Testis (tissue), 3 donors: Measurements from ENCODE around the gene CLTRN. TPM values are rescaled to one million over a fixed set of nuclear protein-coding genes. Genes with fewer than 3 reads are reported as not detected.
A peak's percentile ranks its signal among the peaks of the same experiment; 100 is the strongest.
"Not testable (repeated sequence)": the region's sequence is repeated elsewhere in the genome, so short reads cannot be mapped to it uniquely, and the experiment has no call there.

Experiments
- DNase-seq: peaks from one replicate; pipeline ENCODE4 v3.0.0-alpha.2; 2019
- H3K27ac ChIP-seq, 2 donors: fragments of 200-600 bp; sonication (generic); one replicate each; pipeline ENCODE4 v1.5.1; 2019
- H3K27me3 ChIP-seq: fragments of 200-600 bp; sonication (generic); one replicate; pipeline ENCODE4 v1.5.1; 2019
- H3K36me3 ChIP-seq: fragments of 200-600 bp; sonication (generic); one replicate; pipeline ENCODE4 v1.5.1; 2017; ENCODE audit warnings: low read depth; ENCODE audit errors: missing control alignments
- H3K4me1 ChIP-seq: fragments of 200-600 bp; sonication (generic); one replicate; pipeline ENCODE4 v1.5.1; 2019
- H3K4me3 ChIP-seq, 2 donors: fragments of 200-600 bp; sonication (generic); one replicate each; pipeline ENCODE4 v1.5.1; 2017 to 2019
- H3K9me3 ChIP-seq: fragments of 200-600 bp; sonication (generic); one replicate; pipeline ENCODE4 v1.5.1; 2017
- POLR2A ChIP-seq: fragments of 450-650 bp; IDR thresholded peaks from one replicate; pipeline ENCODE4 v1.6.1; 2017; ENCODE audit warnings: antibody characterized with exemption, mild to moderate bottlenecking, moderate library complexity
- WGBS, 2 donors: methylation state at CpG; one replicate each; pipeline ENCODE4 v1.1.5; 2018; 5-methylcytosine and 5-hydroxymethylcytosine counted together
- intact Hi-C: fragments of 100-400 bp; cut with DNase I; formaldehyde crosslinking; loops from one replicate; pipeline ENCODE4 v1.15.1; 2023; ENCODE audit warnings: low total_unique reads
- polyA plus RNA-seq: library from polyadenylated mRNA; stranded (reverse); fragments of 350-450 nt; fragmentation: Illumina TruSeq; extraction: RNeasy Lipid Tissue Mini Kit (QIAGEN cat#74804); gene quantifications from one replicate; pipeline ENCODE4 v1.2.3, GENCODE V29; 2014; ENCODE audit warnings: low read depth, low replicate concordance; ENCODE audit not compliant: insufficient read depth
- total RNA-seq, 2 donors: library from RNA; depleted of rRNA; stranded (reverse); fragments of >200 nt; gene quantifications; one replicate each; pipeline ENCODE4 v1.2.3, GENCODE V29; 2016
- TF ChIP-seq, protein P1 (sequence below), 3 experiments: fragments of 450-650 bp in 2 of 3; fragments of 200-600 bp in 1 of 3; sonication (generic) in 1 of 3; IDR thresholded peaks; one replicate each; pipeline ENCODE4 v1.5.1; 2016 to 2019; ENCODE audit warnings: antibody characterized with exemption in 3 of 3, mild to moderate bottlenecking in 2 of 3, moderate library complexity in 1 of 3

CLTRN gene
- total and polyA plus RNA-seq, 3 donors from 2014 or later, result 1.6 to 2.3 (median 1.9) TPM

DNA sequence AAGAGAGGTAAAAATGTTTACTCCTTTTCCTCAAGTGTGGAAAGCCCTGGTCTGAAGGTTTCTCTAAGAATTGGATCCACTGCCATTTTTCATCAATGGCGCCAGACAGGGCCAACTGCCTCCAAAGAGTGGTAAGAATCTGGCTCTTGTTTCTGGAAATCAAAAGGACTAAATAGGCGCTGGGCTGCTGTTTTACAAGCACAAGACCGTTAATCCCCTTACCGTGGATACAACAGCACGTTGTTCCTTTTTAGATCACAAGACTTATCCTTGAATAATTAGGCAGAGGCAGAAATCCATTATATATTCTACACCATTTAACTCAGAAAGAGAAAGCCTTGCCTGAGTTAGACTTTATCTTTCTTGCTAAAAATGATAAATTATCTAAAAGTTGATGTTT lies 10.6 kb downstream of the CLTRN start:
- intact Hi-C loops, result no loop called here
- no peak for DNase-seq
- Histone ChIP-seq H3K27me3 (no peaks in the 10 kb centered on the region), H3K27ac (no peak overlapping the region), H3K36me3 (no peaks in the 10 kb centered on the region), H3K4me3 (no peak overlapping the region), H3K9me3 (no peaks in the 10 kb centered on the region), H3K4me1 (no peaks in the 10 kb centered on the region)
- TF ChIP-seq, protein P1, sequence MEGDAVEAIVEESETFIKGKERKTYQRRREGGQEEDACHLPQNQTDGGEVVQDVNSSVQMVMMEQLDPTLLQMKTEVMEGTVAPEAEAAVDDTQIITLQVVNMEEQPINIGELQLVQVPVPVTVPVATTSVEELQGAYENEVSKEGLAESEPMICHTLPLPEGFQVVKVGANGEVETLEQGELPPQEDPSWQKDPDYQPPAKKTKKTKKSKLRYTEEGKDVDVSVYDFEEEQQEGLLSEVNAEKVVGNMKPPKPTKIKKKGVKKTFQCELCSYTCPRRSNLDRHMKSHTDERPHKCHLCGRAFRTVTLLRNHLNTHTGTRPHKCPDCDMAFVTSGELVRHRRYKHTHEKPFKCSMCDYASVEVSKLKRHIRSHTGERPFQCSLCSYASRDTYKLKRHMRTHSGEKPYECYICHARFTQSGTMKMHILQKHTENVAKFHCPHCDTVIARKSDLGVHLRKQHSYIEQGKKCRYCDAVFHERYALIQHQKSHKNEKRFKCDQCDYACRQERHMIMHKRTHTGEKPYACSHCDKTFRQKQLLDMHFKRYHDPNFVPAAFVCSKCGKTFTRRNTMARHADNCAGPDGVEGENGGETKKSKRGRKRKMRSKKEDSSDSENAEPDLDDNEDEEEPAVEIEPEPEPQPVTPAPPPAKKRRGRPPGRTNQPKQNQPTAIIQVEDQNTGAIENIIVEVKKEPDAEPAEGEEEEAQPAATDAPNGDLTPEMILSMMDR (IDR thresholded peaks at IDR 0.05), result no peak
- no peak for TF ChIP-seq POLR2A
- WGBS, 2 donors, result 64 to 88% methylated on average over 5 of the region's 5 CpGs

DNA sequence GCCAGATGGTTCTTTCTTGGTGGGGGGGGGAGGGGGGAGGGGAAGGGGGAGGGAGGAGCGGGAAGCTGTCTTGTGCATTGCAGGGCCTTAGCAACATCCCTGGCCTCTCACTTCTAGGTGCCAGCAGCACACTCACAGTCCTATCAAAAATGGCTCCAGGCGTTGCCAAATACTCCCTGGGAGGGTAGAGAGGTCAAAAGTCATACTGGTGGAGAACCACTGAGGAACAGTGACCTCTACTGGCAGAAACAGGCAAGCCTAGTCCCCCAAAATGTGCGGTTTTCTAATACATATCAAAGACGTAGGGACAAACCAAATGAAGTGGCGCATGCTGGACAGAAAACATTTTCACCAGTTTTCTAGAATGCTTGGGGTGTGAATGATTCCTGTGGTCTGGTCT lies 17.1 kb downstream of the CLTRN start:
- intact Hi-C loops, H3K9me3 ChIP-seq, H3K27ac ChIP-seq, H3K4me3 ChIP-seq, H3K36me3 ChIP-seq, DNase-seq, H3K27me3 ChIP-seq, H3K4me1 ChIP-seq: not testable (repeated sequence)
- WGBS, 2 donors, result no CpG with 5 or more reads among the region's 5 CpGs

DNA sequence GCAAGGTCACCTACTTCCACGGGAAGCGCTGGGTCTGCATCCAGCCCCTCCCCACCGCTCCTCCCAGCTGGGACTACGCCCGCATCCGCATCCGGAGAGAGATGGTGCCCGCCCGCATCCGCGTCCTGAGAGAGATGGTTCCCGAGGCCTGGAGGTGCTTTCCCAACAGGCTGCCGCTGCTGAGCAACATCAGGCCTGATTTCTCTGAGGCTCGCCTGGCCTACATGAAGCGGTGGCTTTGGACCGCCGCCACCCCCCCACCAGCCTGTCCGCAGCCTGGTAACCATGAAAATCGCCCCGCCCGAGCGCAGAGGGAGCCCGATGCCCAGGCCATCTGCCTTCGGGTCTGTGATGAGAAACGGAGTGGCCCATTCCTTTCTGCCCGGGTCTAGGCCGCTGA lies 18.1 kb downstream of the CLTRN start:
- H3K4me3 ChIP-seq, result no peak overlapping the region
- no peaks in the 10 kb centered on the region for H3K9me3 ChIP-seq
- H3K27ac ChIP-seq, result no peak overlapping the region
- TF ChIP-seq, protein P1 (IDR thresholded peaks at IDR 0.05), result no peak
- TF ChIP-seq POLR2A, result no peak
- DNase-seq, result no peak
- intact Hi-C loops, result no loop called here
- 80% methylated on average over 1 of the region's 27 CpGs; no CpG with 5 or more reads in 1 of the 2 donors for WGBS, 2 donors
- no peaks in the 10 kb centered on the region for H3K27me3 ChIP-seq
- no peaks in the 10 kb centered on the region for H3K4me1 ChIP-seq
- H3K36me3 ChIP-seq, result no peaks in the 10 kb centered on the region

GRCh38 chrX:15646031-15646430 lies 18.6 kb downstream of the CLTRN start:
- H3K4me3 ChIP-seq, result no peak overlapping the region
- TF ChIP-seq, protein P1 (IDR thresholded peaks at IDR 0.05), result no peak
- TF ChIP-seq POLR2A, result no peak
- H3K27ac ChIP-seq, result no peak overlapping the region
- H3K4me1 ChIP-seq, result no peaks in the 10 kb centered on the region
- H3K27me3 ChIP-seq, result no peaks in the 10 kb centered on the region
- WGBS, 2 donors, result 96 to 100% methylated on average over 4 to 5 of the region's 15 CpGs
- no peaks in the 10 kb centered on the region for H3K36me3 ChIP-seq
- peak; percentile 13 for DNase-seq
- no peaks in the 10 kb centered on the region for H3K9me3 ChIP-seq
- intact Hi-C loops, result no loop called here

GRCh38 chrX:15645266-15645665 lies 19.3 kb downstream of the CLTRN start:
- Histone ChIP-seq H3K27ac (no peak overlapping the region), H3K36me3 (no peaks in the 10 kb centered on the region), H3K27me3 (no peaks in the 10 kb centered on the region), H3K4me3 (no peak overlapping the region), H3K9me3 (no peaks in the 10 kb centered on the region), H3K4me1 (no peaks in the 10 kb centered on the region)
- intact Hi-C loops, result no loop called here
- no peak for DNase-seq
- 81 to 86% methylated on average over 3 of the region's 3 CpGs for WGBS, 2 donors
- TF ChIP-seq POLR2A, result no peak
- TF ChIP-seq, protein P1 (IDR thresholded peaks at IDR 0.05), result no peak
